ENCODE data around the gene TEX11. TPM values are rescaled to one million over a fixed set of nuclear protein-coding genes. Genes with fewer than 3 reads are reported as not detected.

The TEX11 gene
- total and polyA plus RNA-seq, 7 donors = not detected

DNA sequence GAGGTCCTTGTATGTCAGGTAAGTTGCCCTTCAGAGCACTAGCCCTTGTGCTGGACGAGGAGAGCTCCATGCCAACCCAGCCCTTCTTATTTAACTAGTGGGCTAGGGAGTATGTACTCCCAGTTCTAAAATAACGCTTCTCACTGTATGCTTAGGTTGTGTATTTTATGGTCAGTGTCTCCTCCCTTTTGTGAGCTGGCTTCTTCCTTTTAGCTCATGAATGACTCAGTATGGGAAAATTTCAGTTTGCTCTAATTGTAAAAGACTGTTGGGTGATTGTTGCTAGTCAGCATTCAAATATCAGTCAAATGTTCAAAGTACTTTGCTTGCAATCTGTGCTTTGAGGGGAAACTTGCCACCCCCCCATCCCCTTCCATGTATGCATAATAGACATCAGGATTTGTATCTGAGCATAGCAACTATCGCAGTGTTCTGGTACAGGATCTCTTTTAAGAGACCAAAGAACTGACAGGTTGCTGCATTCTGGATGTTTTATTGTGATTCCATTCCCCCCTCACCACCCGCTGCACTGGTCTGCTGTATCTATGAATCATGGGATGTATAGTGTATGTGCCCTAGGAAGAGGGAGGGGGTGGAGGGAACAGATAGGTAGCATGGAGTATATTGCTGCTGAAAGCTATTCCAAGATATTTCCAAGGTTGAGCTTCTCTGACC, 429.1 kb downstream of the TEX11 start:
- H3K4me3 ChIP-seq = no peak overlapping the region
- H3K9me3 ChIP-seq = no peaks in the 10 kb centered on the region
- DNase-seq = no peak
- ATAC-seq = peak in 1 of 4 donors; percentile 15
- H3K27ac ChIP-seq = no peak overlapping the region
- 73 to 89% (median 75%) methylated on average over 4 of the region's 4 CpGs for WGBS, 3 donors
- TF ChIP-seq, protein P1, sequence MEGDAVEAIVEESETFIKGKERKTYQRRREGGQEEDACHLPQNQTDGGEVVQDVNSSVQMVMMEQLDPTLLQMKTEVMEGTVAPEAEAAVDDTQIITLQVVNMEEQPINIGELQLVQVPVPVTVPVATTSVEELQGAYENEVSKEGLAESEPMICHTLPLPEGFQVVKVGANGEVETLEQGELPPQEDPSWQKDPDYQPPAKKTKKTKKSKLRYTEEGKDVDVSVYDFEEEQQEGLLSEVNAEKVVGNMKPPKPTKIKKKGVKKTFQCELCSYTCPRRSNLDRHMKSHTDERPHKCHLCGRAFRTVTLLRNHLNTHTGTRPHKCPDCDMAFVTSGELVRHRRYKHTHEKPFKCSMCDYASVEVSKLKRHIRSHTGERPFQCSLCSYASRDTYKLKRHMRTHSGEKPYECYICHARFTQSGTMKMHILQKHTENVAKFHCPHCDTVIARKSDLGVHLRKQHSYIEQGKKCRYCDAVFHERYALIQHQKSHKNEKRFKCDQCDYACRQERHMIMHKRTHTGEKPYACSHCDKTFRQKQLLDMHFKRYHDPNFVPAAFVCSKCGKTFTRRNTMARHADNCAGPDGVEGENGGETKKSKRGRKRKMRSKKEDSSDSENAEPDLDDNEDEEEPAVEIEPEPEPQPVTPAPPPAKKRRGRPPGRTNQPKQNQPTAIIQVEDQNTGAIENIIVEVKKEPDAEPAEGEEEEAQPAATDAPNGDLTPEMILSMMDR (IDR thresholded peaks at IDR 0.05) = no peak
- no peaks in the 10 kb centered on the region for H3K36me3 ChIP-seq (ENCODE audit: insufficient read depth in 1 of 2, low read depth in 1 of 2)
- peaks cover 6% of the 10 kb centered on the region for H3K4me1 ChIP-seq
- peaks cover 0 to 16% (median 0%) of the 10 kb centered on the region in 3 donors for H3K27me3 ChIP-seq (ENCODE audit: insufficient read depth in 3 of 3, low read length in 2 of 3)
- intact Hi-C loops (cut with DNase I) = no loop called here

Other genes starting within 250 kb of the TEX11 start
- not detected for gene SLC7A3, start 22.4 kb upstream of the TEX11 start, total RNA-seq
- gene SLC7A3, start 22.4 kb upstream of the TEX11 start, polyA plus RNA-seq = not detected
- gene SNX12, start 159.6 kb upstream of the TEX11 start, total RNA-seq = 10 to 100 TPM; 28.0 to 55.6 (median 39.1) TPM
- 10 to 100 TPM; 28.0 to 46.9 (median 28.3) TPM for gene SNX12, start 159.6 kb upstream of the TEX11 start, polyA plus RNA-seq
- gene FOXO4, start 187.1 kb upstream of the TEX11 start, total RNA-seq = 10 to 100 TPM; 55.1 to 80.7 (median 63.5) TPM
- gene FOXO4, start 187.1 kb upstream of the TEX11 start, polyA plus RNA-seq = 10 to 100 TPM; 14.6 to 56.5 (median 31.7) TPM
- gene CXorf65, start 198.0 kb upstream of the TEX11 start, total RNA-seq = not detected
- not detected for gene CXorf65, start 198.0 kb upstream of the TEX11 start, polyA plus RNA-seq
- gene IL2RG, start 202.9 kb upstream of the TEX11 start, total RNA-seq = 1 to 10 TPM in 3 of 4 donors, under 1 TPM in 1; 0.93 to 1.5 (median 1.2) TPM
- gene IL2RG, start 202.9 kb upstream of the TEX11 start, polyA plus RNA-seq = 1 to 10 TPM; 1.2 to 2.8 (median 1.6) TPM
- 10 to 100 TPM; 20.7 to 24.8 (median 23.7) TPM for gene MED12, start 209.9 kb upstream of the TEX11 start, total RNA-seq
- gene MED12, start 209.9 kb upstream of the TEX11 start, polyA plus RNA-seq = 10 to 100 TPM in 1 of 3 donors, 1 to 10 TPM in 2; 7.1 to 12.8 (median 7.5) TPM
- gene NLGN3, start 236.1 kb upstream of the TEX11 start, total RNA-seq = under 1 TPM; 0.07 to 0.32 (median 0.15) TPM
- under 1 TPM; 0.04 to 0.10 (median 0.08) TPM for gene NLGN3, start 236.1 kb upstream of the TEX11 start, polyA plus RNA-seq

Measured in psoas muscle (tissue), 8 donors.